GM12878 (cell line): ENCODE measurements around the gene TNRC6B. TPM values are rescaled to one million over a fixed set of nuclear protein-coding genes. Genes with fewer than 3 reads are reported as not detected.

Experiments
- ATF7 ChIP-seq: fragments of 450-650 bp; IDR thresholded peaks from 2 replicates; pipeline ENCODE4 v1.6.1; 2016; ENCODE audit warnings: low read depth, mild to moderate bottlenecking
- CTCF ChIP-seq, 3 experiments: IDR thresholded peaks in 2 of 3; conservative IDR thresholded peaks in 1 of 3; 2 replicates each; pipeline ENCODE4 v1.5.1; 2011; ENCODE audit warnings: low read depth in 3 of 3, low read length in 3 of 3, mild to moderate bottlenecking in 3 of 3, control low read depth in 2 of 3, moderate library complexity in 2 of 3, inconsistent platforms in 1 of 3, mixed read lengths in 1 of 3; ENCODE audit not compliant: control insufficient read depth in 2 of 3, insufficient read depth in 1 of 3; ENCODE audit errors: extremely low read depth in 1 of 3
- ETV6 ChIP-seq, 2 experiments: fragments of 450-650 bp in 1 of 2; IDR thresholded peaks in 1 of 2; conservative IDR thresholded peaks in 1 of 2; 2 replicates each; pipeline ENCODE4 v1.6.1; 2014; ENCODE audit warnings: antibody characterized with exemption in 1 of 2, borderline replicate concordance in 1 of 2, low read depth in 1 of 2, mild to moderate bottlenecking in 1 of 2, moderate library complexity in 1 of 2
- IKZF2 ChIP-seq, 2 experiments: fragments of 450-650 bp; IDR thresholded peaks; 2 replicates each; pipeline ENCODE4 v1.6.1; 2017; ENCODE audit warnings: mild to moderate bottlenecking in 2 of 2, moderate library complexity in 2 of 2
- MEF2B ChIP-seq: fragments of 450-650 bp; IDR thresholded peaks from 2 replicates; pipeline ENCODE4 v1.6.1; 2018; ENCODE audit warnings: mild to moderate bottlenecking, moderate library complexity; ENCODE audit not compliant: partially characterized antibody, poor library complexity, severe bottlenecking
- PKNOX1 ChIP-seq: fragments of 450-650 bp; IDR thresholded peaks from 2 replicates; pipeline ENCODE4 v1.6.1; 2016; ENCODE audit warnings: mild to moderate bottlenecking
- SIN3A ChIP-seq: IDR thresholded peaks from 2 replicates; pipeline ENCODE4 v1.6.1; 2012; ENCODE audit warnings: low read depth, low read length, improper control_type of control experiment
- polyA plus RNA-seq, 11 experiments: library from polyadenylated mRNA; depleted of rRNA in 4 of 11; unstranded in 6 of 11; stranded (reverse) in 5 of 11; fragments of >200 nt; fragmentation: Nextera tagmentation in 4 of 11; fragmentation: Illumina TruSeq in 1 of 11; extraction: Ambion mirVana in 4 of 11; extraction: Trizol in 1 of 11; gene quantifications; 1 replicate in 1 of 11; 2 replicates in 10 of 11; pipeline versions ENCODE4 v1.2.1 to v1.2.3, GENCODE V29; 2011 to 2016; ENCODE audit warnings: inconsistent platforms in 2 of 11, missing spikeins in 2 of 11, low read depth in 1 of 11
- total RNA-seq, 4 experiments: library from RNA; depleted of rRNA in 3 of 4; stranded (reverse); fragments of >200 nt in 3 of 4; fragmentation: Illumina TruSeq in 1 of 4; extraction: Trizol in 1 of 4; gene quantifications; 2 replicates each; pipeline versions ENCODE4 v1.2.1 to v1.2.3, GENCODE V29; 2013 to 2021

TNRC6B gene
- total and polyA plus RNA-seq, 10 of the 15 experiments (the other 5 are each of a cell fraction or from before 2014, with no cell fraction given), result 3.6 to 32.8 (median 16.4) TPM

GRCh38 chr22:40385036-40385782 lies 207.5 kb downstream of the TNRC6B start (continued):
- TF ChIP-seq ETV6 (conservative IDR thresholded peaks at IDR 0.05 in 1 of 2, IDR thresholded peaks at IDR 0.05 in 1 of 2; ENCODE audit: borderline replicate concordance in 1 of 2, low read depth in 1 of 2) (peak in 1 of 2 experiments; percentile 74; a peak in 2 of 4 replicates), SIN3A (0 out of 2 replicates have a peak, but pooled peaks have one; percentile 26), MEF2B (no peak), ATF7 (peak; percentile 26; the same call in 1 of the 2 replicates), PKNOX1 (peak; percentile 91), IKZF2 (IDR thresholded peaks at IDR 0.05) (peak; percentile 37 to 50), CTCF (IDR thresholded peaks at IDR 0.05 in 2 of 3, conservative IDR thresholded peaks at IDR 0.05 in 1 of 3; ENCODE audit: control insufficient read depth in 2 of 3, extremely low read depth in 1 of 3, insufficient read depth in 1 of 3, low read depth in 3 of 3, low read length in 3 of 3) (0 out of 6 replicates have a peak, but pooled peaks of 1 of the 3 experiments have one; percentile 4)

Other genes starting within 250 kb of the TNRC6B start
- gene TMA7B, start 217.5 kb upstream of the TNRC6B start, total RNA-seq (2014; rRNA removed), result 1.5 and 2.1 TPM in 2 replicates
- gene TMA7B, start 217.5 kb upstream of the TNRC6B start, total RNA-seq (2014; rRNA removed; fragmentation: Illumina TruSeq; extraction: Trizol), result 2.6 and 2.7 TPM in 2 replicates
- 1.6 and 2.2 TPM in 2 replicates for gene TMA7B, start 217.5 kb upstream of the TNRC6B start, total RNA-seq (2021)
- gene TMA7B, start 217.5 kb upstream of the TNRC6B start, polyA plus RNA-seq (2011; rRNA removed), result 2.9 and 3.7 TPM in 2 replicates
- gene TMA7B, start 217.5 kb upstream of the TNRC6B start, polyA plus RNA-seq (2014; fragmentation: Illumina TruSeq; extraction: Trizol), result 0.14 and 0.87 TPM in 2 replicates
- gene TMA7B, start 217.5 kb upstream of the TNRC6B start, polyA plus RNA-seq (2014; fragmentation: Nextera tagmentation; extraction: Ambion mirVana), result 1 to 10 TPM in 1 of 2 experiments, under 1 TPM in 1; 0.33 to 1.6 TPM
- 1.3 TPM in 2 replicates for gene TMA7B, start 217.5 kb upstream of the TNRC6B start, polyA plus RNA-seq (2014; rRNA removed)
- gene TMA7B, start 217.5 kb upstream of the TNRC6B start, polyA plus RNA-seq (2016; fragmentation: Nextera tagmentation; extraction: Ambion mirVana), result 1 to 10 TPM; 1.6 to 2.0 TPM
- gene FAM83F, start 183.0 kb upstream of the TNRC6B start, total RNA-seq (2014; rRNA removed), result not detected in 2 replicates
- gene FAM83F, start 183.0 kb upstream of the TNRC6B start, total RNA-seq (2014; rRNA removed; fragmentation: Illumina TruSeq; extraction: Trizol), result not detected in 2 replicates
- 0.03 and 0.05 TPM in 2 replicates for gene FAM83F, start 183.0 kb upstream of the TNRC6B start, total RNA-seq (2021)
- gene FAM83F, start 183.0 kb upstream of the TNRC6B start, polyA plus RNA-seq (2011; rRNA removed), result 0.01 TPM in 1 of 2 replicates, not detected in the other
- 0.01 TPM in 1 of 2 replicates, not detected in the other for gene FAM83F, start 183.0 kb upstream of the TNRC6B start, polyA plus RNA-seq (2014; fragmentation: Illumina TruSeq; extraction: Trizol)
- gene FAM83F, start 183.0 kb upstream of the TNRC6B start, polyA plus RNA-seq (2014; fragmentation: Nextera tagmentation; extraction: Ambion mirVana), result not detected
- gene FAM83F, start 183.0 kb upstream of the TNRC6B start, polyA plus RNA-seq (2014; rRNA removed), result 0.01 TPM in 1 of 2 replicates, not detected in the other
- gene FAM83F, start 183.0 kb upstream of the TNRC6B start, polyA plus RNA-seq (2016; fragmentation: Nextera tagmentation; extraction: Ambion mirVana), result not detected
- gene ADSL, start 168.6 kb downstream of the TNRC6B start, total RNA-seq (2014; rRNA removed), result 141 and 144 TPM in 2 replicates
- gene ADSL, start 168.6 kb downstream of the TNRC6B start, total RNA-seq (2014; rRNA removed; fragmentation: Illumina TruSeq; extraction: Trizol), result 124 and 126 TPM in 2 replicates
- gene ADSL, start 168.6 kb downstream of the TNRC6B start, total RNA-seq (2021), result 132 and 133 TPM in 2 replicates
- 126 and 139 TPM in 2 replicates for gene ADSL, start 168.6 kb downstream of the TNRC6B start, polyA plus RNA-seq (2011; rRNA removed)
- gene ADSL, start 168.6 kb downstream of the TNRC6B start, polyA plus RNA-seq (2014; fragmentation: Illumina TruSeq; extraction: Trizol), result 127 and 132 TPM in 2 replicates
- gene ADSL, start 168.6 kb downstream of the TNRC6B start, polyA plus RNA-seq (2014; fragmentation: Nextera tagmentation; extraction: Ambion mirVana), result 100 to 1,000 TPM; 230 to 313 TPM
- 128 and 144 TPM in 2 replicates for gene ADSL, start 168.6 kb downstream of the TNRC6B start, polyA plus RNA-seq (2014; rRNA removed)
- 100 to 1,000 TPM; 182 to 192 TPM for gene ADSL, start 168.6 kb downstream of the TNRC6B start, polyA plus RNA-seq (2016; fragmentation: Nextera tagmentation; extraction: Ambion mirVana)
- gene SGSM3, start 192.7 kb downstream of the TNRC6B start, total RNA-seq (2014; rRNA removed), result 54.2 and 55.3 TPM in 2 replicates
- gene SGSM3, start 192.7 kb downstream of the TNRC6B start, total RNA-seq (2014; rRNA removed; fragmentation: Illumina TruSeq; extraction: Trizol), result 20.6 and 23.6 TPM in 2 replicates
- 68.9 and 72.9 TPM in 2 replicates for gene SGSM3, start 192.7 kb downstream of the TNRC6B start, total RNA-seq (2021)
- gene SGSM3, start 192.7 kb downstream of the TNRC6B start, polyA plus RNA-seq (2011; rRNA removed), result 21.2 and 38.4 TPM in 2 replicates
- 5.9 and 18.4 TPM in 2 replicates for gene SGSM3, start 192.7 kb downstream of the TNRC6B start, polyA plus RNA-seq (2014; fragmentation: Illumina TruSeq; extraction: Trizol)
- gene SGSM3, start 192.7 kb downstream of the TNRC6B start, polyA plus RNA-seq (2014; fragmentation: Nextera tagmentation; extraction: Ambion mirVana), result 1 to 10 TPM; 1.9 to 7.4 TPM
- gene SGSM3, start 192.7 kb downstream of the TNRC6B start, polyA plus RNA-seq (2014; rRNA removed), result 90.0 and 95.6 TPM in 2 replicates
- 10 to 100 TPM; 61.7 to 65.4 TPM for gene SGSM3, start 192.7 kb downstream of the TNRC6B start, polyA plus RNA-seq (2016; fragmentation: Nextera tagmentation; extraction: Ambion mirVana)